Myometrial cell (primary cell): Measurements from ENCODE around the gene VCL. TPM values are rescaled to one million over a fixed set of nuclear protein-coding genes. Genes with fewer than 3 reads are reported as not detected.

Source experiments
- total RNA-seq: library from RNA; depleted of rRNA; stranded (reverse); fragments of >200 nt; gene quantifications from 2 replicates; pipeline ENCODE4 v1.2.3, GENCODE V29; 2015

Gene VCL
- 120 and 126 TPM in 2 replicates for total RNA-seq

DNA sequence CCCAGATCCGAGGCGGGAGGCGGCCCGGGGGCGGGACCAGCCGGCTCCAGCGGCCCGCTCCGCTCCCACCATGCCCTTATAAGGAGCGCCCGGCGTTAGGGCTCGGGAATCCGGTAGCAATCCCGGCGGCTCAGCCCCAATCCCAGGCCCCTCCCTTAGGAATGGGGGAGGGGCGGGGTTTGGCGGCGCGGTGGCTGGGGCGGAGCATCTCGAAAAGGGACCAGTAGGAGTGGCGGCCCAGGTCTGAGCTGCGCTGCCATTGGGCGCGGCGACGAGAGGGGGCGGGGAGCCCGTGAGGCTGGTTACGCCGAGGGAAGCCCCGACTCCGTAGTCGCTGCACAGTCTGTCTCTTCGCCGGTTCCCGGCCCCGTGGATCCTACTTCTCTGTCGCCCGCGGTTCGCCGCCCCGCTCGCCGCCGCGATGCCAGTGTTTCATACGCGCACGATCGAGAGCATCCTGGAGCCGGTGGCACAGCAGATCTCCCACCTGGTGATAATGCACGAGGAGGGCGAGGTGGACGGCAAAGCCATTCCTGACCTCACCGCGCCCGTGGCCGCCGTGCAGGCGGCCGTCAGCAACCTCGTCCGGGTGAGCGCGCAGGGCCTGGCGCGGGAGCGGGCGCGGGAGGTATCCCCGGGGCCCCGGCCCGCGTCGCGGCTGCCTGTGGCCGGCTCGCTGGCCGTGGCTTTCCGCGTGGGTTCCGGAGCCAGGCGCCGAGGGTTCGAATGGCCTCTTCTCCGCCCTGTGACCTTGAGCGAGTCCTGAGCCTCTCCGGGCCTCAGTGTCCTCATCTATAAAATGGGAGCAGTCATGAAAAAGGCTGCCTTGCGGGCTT is at the start of gene VCL:
TSS of gene VCL (plus strand) at position 330 of the 836 bp plus-strand sequence. CDS start at position 422, 92 bp downstream.

DNA sequence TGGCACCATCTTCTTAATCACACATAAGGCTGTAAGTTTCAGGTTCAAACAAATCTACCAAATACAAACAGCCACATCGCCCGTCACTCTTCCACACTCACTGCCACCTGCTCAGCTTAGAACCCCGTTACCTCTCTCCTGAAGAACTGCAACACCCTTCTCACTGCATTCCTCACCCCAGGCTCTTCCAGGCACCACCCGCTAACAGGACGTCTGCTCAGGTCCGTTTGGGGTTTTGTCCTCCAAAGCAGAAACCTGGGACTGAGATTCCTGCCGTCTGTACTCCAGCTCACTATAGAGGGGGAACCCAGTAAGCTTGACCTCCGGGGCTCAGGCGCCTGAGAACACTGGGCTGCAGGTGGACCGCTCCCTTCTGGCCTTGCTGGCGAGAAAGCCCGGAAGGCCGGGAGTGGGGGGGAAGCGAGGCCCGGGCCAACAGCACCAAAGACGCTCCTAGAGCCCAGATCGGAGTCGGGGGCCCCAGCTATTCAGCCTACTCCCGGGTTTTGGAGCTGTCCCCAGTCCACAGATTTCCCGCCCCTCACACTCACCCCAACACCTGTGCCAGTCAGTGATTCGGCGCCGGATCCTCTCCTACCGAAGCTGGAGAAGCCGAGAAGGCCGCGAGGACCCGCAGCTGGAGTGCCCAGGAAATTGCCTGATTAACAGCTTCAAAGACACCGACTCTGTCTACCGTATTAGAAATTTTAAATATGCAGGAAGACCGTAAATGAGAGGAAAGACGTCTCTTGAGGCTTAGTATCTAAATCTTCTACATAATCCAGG is 152.5 kb downstream of the VCL start, which contains the start of gene AP3M1:
TSS of gene AP3M1 (minus strand) at position 625 of the 786 bp plus-strand sequence. CDS start 12,449 bp downstream, outside the sequence.

DNA sequence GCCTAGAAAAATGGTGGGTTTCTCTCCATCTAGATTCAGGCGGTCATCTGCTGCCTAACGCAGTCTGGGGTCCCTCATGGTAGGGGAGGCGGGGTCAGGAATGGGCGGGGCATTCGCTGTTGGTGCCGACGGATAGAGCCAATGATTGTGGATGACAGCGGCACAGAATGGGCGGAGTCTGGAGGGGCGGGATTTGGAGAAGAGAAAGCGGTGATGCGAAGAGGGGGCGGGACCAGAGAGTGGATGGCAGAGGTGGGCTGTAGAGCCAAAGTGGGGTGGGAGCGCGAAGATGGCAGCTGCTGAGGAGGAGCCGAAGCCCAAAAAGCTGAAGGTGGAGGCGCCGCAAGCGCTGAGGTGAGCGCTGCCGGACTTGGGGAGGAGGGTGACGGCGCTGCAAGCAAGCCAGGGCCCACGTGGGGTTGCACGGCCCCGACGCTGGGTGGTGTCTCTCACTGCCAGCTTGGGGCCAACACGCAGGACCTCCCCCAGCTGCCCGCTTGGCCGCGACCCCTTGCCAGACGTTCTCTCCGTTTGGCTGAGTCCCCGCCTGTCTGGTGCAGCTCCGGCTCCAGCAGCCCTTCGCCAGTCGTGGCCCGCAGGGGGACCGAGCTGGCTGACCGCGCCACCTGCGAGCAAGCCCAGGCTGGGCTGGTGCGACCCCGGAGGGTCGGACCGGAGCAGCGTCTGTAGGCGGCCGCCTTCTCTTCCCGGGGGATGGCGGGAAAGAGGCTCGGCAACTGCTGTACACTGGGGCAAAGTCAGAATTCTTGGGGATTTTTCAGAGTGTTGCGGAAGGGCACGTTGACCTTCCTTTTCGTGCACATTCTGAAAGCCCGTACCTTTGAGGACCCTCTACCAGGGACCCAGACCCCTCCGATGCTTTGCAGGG is 153.3 kb downstream of the VCL start, which contains the start of gene ADK:
TSS of gene ADK (plus strand) at position 232 of the 889 bp plus-strand sequence. CDS start at position 290, 58 bp downstream.

Other genes starting within 250 kb of the VCL start
- gene CHCHD1, start 216.1 kb upstream of the VCL start, total RNA-seq, result 37.2 and 39.2 TPM in 2 replicates
- gene ZSWIM8, start 212.5 kb upstream of the VCL start, total RNA-seq, result 54.8 and 57.4 TPM in 2 replicates
- gene NDST2, start 186.5 kb upstream of the VCL start, total RNA-seq, result 21.9 and 27.3 TPM in 2 replicates
- gene CAMK2G, start 123.6 kb upstream of the VCL start, total RNA-seq, result 21.4 and 23.6 TPM in 2 replicates
- gene PLAU, start 87.0 kb upstream of the VCL start, total RNA-seq, result 14.9 and 25.1 TPM in 2 replicates
- gene AP3M1, start 152.7 kb downstream of the VCL start, total RNA-seq, result 31.4 and 31.5 TPM in 2 replicates
- gene ADK, start 153.1 kb downstream of the VCL start, total RNA-seq, result 76.0 and 85.3 TPM in 2 replicates